ENCODE data around the gene TMEM61. TPM values are rescaled to one million over a fixed set of nuclear protein-coding genes. Genes with fewer than 3 reads are reported as not detected.
A peak's percentile ranks its signal among the peaks of the same experiment; 100 is the strongest.

The TMEM61 gene
- total and polyA plus RNA-seq, 2 of the 8 experiments (the other 6 are each of a cell fraction or from before 2014, with no cell fraction given) = 0.54 to 1.4 TPM

GRCh38 chr1:55021942-55022546 is 41.6 kb downstream of the TMEM61 start (continued):
- TF ChIP-seq SRF (IDR thresholded peaks at IDR 0.05; ENCODE audit: low read depth, low read length) (no peak), BACH1 (IDR thresholded peaks at IDR 0.05; ENCODE audit: low read length) (0 out of 2 replicates have a peak, but pooled peaks have one; percentile 38), RXRA (IDR thresholded peaks at IDR 0.05; ENCODE audit: insufficient read depth, low read depth, low read length) (no peak), TCF12 (IDR thresholded peaks at IDR 0.05; ENCODE audit: low read depth, low read length) (peak; percentile 80; the same call in 1 of the 2 replicates), CREB1 (IDR thresholded peaks at IDR 0.05) (peak; percentile 53; the same call in 1 of the 2 replicates), EP300 (IDR thresholded peaks at IDR 0.05; ENCODE audit: borderline replicate concordance in 1 of 2, low read depth in 2 of 2, low read length in 2 of 2) (no peak), GABPA (IDR thresholded peaks at IDR 0.05; ENCODE audit: borderline replicate concordance, insufficient read depth, low read length) (no peak; the same call in 1 of the 2 replicates), CEBPB (IDR thresholded peaks at IDR 0.05; ENCODE audit: low read depth, low read length) (0 out of 2 replicates have a peak, but pooled peaks have one; percentile 24), SP1 (IDR thresholded peaks at IDR 0.05; ENCODE audit: low read depth, low read length) (no peak), CBX5 (IDR thresholded peaks at IDR 0.05; ENCODE audit: low read depth, low read length) (no peak), BRCA1 (IDR thresholded peaks at IDR 0.05; ENCODE audit: low read depth, low read length) (no peak), SAP30 (IDR thresholded peaks at IDR 0.05; ENCODE audit: insufficient read depth, insufficient replicate concordance, low read length) (no peak), MAX (IDR thresholded peaks at IDR 0.05) (peak; percentile 90), RAD21 (IDR thresholded peaks at IDR 0.05 in 1 of 2, conservative IDR thresholded peaks at IDR 0.05 in 1 of 2; ENCODE audit: low read depth in 2 of 2, low read length in 2 of 2) (peak; percentile 93), MAFK (IDR thresholded peaks at IDR 0.05; ENCODE audit: low read depth, low read length) (peak; percentile 37; the same call in 1 of the 2 replicates), SIX5 (IDR thresholded peaks at IDR 0.05; ENCODE audit: low read depth, low read length) (no peak), TEAD4 (IDR thresholded peaks at IDR 0.05; ENCODE audit: low read depth, low read length) (no peak)
- TF ChIP-seq, protein P1, sequence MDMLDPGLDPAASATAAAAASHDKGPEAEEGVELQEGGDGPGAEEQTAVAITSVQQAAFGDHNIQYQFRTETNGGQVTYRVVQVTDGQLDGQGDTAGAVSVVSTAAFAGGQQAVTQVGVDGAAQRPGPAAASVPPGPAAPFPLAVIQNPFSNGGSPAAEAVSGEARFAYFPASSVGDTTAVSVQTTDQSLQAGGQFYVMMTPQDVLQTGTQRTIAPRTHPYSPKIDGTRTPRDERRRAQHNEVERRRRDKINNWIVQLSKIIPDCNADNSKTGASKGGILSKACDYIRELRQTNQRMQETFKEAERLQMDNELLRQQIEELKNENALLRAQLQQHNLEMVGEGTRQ (IDR thresholded peaks at IDR 0.05; ENCODE audit: low read length) = peak; percentile 44; the same call in 1 of the 2 replicates
- TF ChIP-seq, protein P2, sequence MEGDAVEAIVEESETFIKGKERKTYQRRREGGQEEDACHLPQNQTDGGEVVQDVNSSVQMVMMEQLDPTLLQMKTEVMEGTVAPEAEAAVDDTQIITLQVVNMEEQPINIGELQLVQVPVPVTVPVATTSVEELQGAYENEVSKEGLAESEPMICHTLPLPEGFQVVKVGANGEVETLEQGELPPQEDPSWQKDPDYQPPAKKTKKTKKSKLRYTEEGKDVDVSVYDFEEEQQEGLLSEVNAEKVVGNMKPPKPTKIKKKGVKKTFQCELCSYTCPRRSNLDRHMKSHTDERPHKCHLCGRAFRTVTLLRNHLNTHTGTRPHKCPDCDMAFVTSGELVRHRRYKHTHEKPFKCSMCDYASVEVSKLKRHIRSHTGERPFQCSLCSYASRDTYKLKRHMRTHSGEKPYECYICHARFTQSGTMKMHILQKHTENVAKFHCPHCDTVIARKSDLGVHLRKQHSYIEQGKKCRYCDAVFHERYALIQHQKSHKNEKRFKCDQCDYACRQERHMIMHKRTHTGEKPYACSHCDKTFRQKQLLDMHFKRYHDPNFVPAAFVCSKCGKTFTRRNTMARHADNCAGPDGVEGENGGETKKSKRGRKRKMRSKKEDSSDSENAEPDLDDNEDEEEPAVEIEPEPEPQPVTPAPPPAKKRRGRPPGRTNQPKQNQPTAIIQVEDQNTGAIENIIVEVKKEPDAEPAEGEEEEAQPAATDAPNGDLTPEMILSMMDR (IDR thresholded peaks at IDR 0.05; ENCODE audit: control extremely low read depth in 1 of 3, insufficient read depth in 1 of 3, low read depth in 1 of 3, low read length in 3 of 3) = peak; percentile 83 to 99 (median 98)
- TF ChIP-seq, protein P3, sequence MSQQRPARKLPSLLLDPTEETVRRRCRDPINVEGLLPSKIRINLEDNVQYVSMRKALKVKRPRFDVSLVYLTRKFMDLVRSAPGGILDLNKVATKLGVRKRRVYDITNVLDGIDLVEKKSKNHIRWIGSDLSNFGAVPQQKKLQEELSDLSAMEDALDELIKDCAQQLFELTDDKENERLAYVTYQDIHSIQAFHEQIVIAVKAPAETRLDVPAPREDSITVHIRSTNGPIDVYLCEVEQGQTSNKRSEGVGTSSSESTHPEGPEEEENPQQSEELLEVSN (IDR thresholded peaks at IDR 0.05) = 0 out of 2 replicates have a peak, but pooled peaks have one; percentile 55

All from H1 (cell line).